GM18520 (cell line): Measurements from ENCODE around the gene PLXNA1.
A peak's percentile ranks its signal among the peaks of the same experiment; 100 is the strongest.

ENCODE experiments used
- ATAC-seq: cut with Tn5 transposase; IDR thresholded peaks from one replicate; pipeline ENCODE4 v1.9.1; 2021; ENCODE audit not compliant: unreplicated experiment

Gene PLXNA1

GRCh38 chr3:126952983-126953660, 29.8 kb upstream of the PLXNA1 start:
- no peak for ATAC-seq

GRCh38 chr3:126954141-126954842, 28.6 kb upstream of the PLXNA1 start:
- ATAC-seq, result peak; percentile 73

GRCh38 chr3:126955004-126955790, 27.7 kb upstream of the PLXNA1 start:
- peak; percentile 42 for ATAC-seq

GRCh38 chr3:126956361-126956760, 26.6 kb upstream of the PLXNA1 start:
- no peak for ATAC-seq

GRCh38 chr3:126956866-126957650, 25.9 kb upstream of the PLXNA1 start:
- ATAC-seq, result no peak

GRCh38 chr3:126957776-126958637, 24.9 kb upstream of the PLXNA1 start:
- no peak for ATAC-seq

- ATAC-seq, result no peak
Measured at GRCh38 chr3:126958638-126959085, 24.3 kb upstream of the PLXNA1 start.

- no peak for ATAC-seq
Measured at GRCh38 chr3:126959136-126959920, 23.6 kb upstream of the PLXNA1 start.

GRCh38 chr3:126959921-126960603, 22.9 kb upstream of the PLXNA1 start:
- no peak for ATAC-seq

GRCh38 chr3:126960604-126960995, 22.3 kb upstream of the PLXNA1 start:
- no peak for ATAC-seq

GRCh38 chr3:126961191-126961790, 21.6 kb upstream of the PLXNA1 start:
- no peak for ATAC-seq

- no peak for ATAC-seq
Measured at GRCh38 chr3:126961791-126962461, 21.0 kb upstream of the PLXNA1 start.

GRCh38 chr3:126962756-126963155, 20.2 kb upstream of the PLXNA1 start:
- no peak for ATAC-seq

- no peak for ATAC-seq
Measured at GRCh38 chr3:126963261-126964190, 19.4 kb upstream of the PLXNA1 start.

- ATAC-seq, result no peak
Measured at GRCh38 chr3:126964261-126964660, 18.7 kb upstream of the PLXNA1 start.

- no peak for ATAC-seq
Measured at GRCh38 chr3:126964950-126965349, 18.0 kb upstream of the PLXNA1 start.
